Tibial nerve (tissue), 4 donors: ENCODE measurements around the gene ADAT3.

Experiments
- CTCF ChIP-seq, 5 experiments: fragments of 200-600 bp in 3 of 5; fragments of 450-650 bp in 2 of 5; sonication (generic) in 3 of 5; IDR thresholded peaks; one replicate each; pipeline ENCODE4 v1.5.1; 2016 to 2019; ENCODE audit warnings: antibody characterized with exemption in 5 of 5, mild to moderate bottlenecking in 3 of 5, moderate library complexity in 2 of 5
- EP300 ChIP-seq, 2 donors: sonication (generic); formaldehyde crosslinking; IDR thresholded peaks; one replicate each; pipeline ENCODE4 v1.6.1; 2017; ENCODE audit warnings: antibody characterized with exemption in 2 of 2, mild to moderate bottlenecking in 1 of 2
- POLR2A ChIP-seq, 2 donors: fragments of 450-650 bp; IDR thresholded peaks; one replicate each; pipeline ENCODE4 v1.6.1; 2017; ENCODE audit warnings: antibody characterized with exemption in 2 of 2, mild to moderate bottlenecking in 2 of 2, moderate library complexity in 2 of 2

GRCh38 chr19:1868971-1869370 is 36.2 kb upstream of the ADAT3 start:
- TF ChIP-seq CTCF (IDR thresholded peaks at IDR 0.05) = no peak
- TF ChIP-seq POLR2A (IDR thresholded peaks at IDR 0.05) = no peak
- TF ChIP-seq EP300 (IDR thresholded peaks at IDR 0.05) = no peak
